HG03025 (cell line): Measurements from ENCODE around the gene SULT1A2.
"Not testable (repeated sequence)": the region's sequence is repeated elsewhere in the genome, so short reads cannot be mapped to it uniquely, and the experiment has no call there.

Experiments
- ATAC-seq: cut with Tn5 transposase; IDR thresholded peaks from one replicate; pipeline ENCODE4 v1.9.1; 2021; ENCODE audit warnings: mild to moderate bottlenecking, moderate library complexity; ENCODE audit not compliant: unreplicated experiment, low FRiP score

Gene SULT1A2

GRCh38 chr16:28562199-28562598, 34.7 kb downstream of the SULT1A2 start:
- ATAC-seq, result no peak

GRCh38 chr16:28561557-28562187, 35.2 kb downstream of the SULT1A2 start:
- no peak for ATAC-seq

- no peak for ATAC-seq
Observed at GRCh38 chr16:28558456-28558855, 38.4 kb downstream of the SULT1A2 start.

- no peak for ATAC-seq
Observed at GRCh38 chr16:28556914-28557320, 39.9 kb downstream of the SULT1A2 start.

- ATAC-seq, result no peak
Observed at GRCh38 chr16:28555561-28555960, 41.3 kb downstream of the SULT1A2 start.

GRCh38 chr16:28554634-28555423, 42.0 kb downstream of the SULT1A2 start:
- ATAC-seq, result no peak

- peak; percentile 82 for ATAC-seq
Observed at GRCh38 chr16:28553776-28554633, 42.8 kb downstream of the SULT1A2 start, which contains the start of gene SGF29. Gene SGF29 (plus strand): TSS chr16:28553920. CDS start chr16:28581070, 27,150 bp downstream.

GRCh38 chr16:28549301-28549899, 47.5 kb downstream of the SULT1A2 start:
- ATAC-seq, result no peak

- ATAC-seq, result no peak
Observed at GRCh38 chr16:28548306-28548802, 48.5 kb downstream of the SULT1A2 start.

GRCh38 chr16:28546626-28547025, 50.2 kb downstream of the SULT1A2 start:
- ATAC-seq, result no peak

- ATAC-seq, result not testable (repeated sequence)
Observed at GRCh38 chr16:28545964-28546363, 50.9 kb downstream of the SULT1A2 start.

GRCh38 chr16:28544998-28545397, 51.9 kb downstream of the SULT1A2 start:
- ATAC-seq, result no peak

GRCh38 chr16:28543072-28543471, 53.8 kb downstream of the SULT1A2 start:
- ATAC-seq, result no peak

GRCh38 chr16:28542646-28543045, 54.2 kb downstream of the SULT1A2 start:
- no peak for ATAC-seq
